NCI-H146 treated with DMSO at 0.1 percent for 48 hours (cell line): Measurements from ENCODE around the gene CYP4B1.
"Not testable (repeated sequence)": the region's sequence is repeated elsewhere in the genome, so short reads cannot be mapped to it uniquely, and the experiment has no call there.

Experiments used
- DNase-seq: peaks from one replicate; lab custom pipeline; 2025; ENCODE audit not compliant: unreplicated experiment; lab: John Stamatoyannopoulos, UW

CYP4B1 gene

DNA sequence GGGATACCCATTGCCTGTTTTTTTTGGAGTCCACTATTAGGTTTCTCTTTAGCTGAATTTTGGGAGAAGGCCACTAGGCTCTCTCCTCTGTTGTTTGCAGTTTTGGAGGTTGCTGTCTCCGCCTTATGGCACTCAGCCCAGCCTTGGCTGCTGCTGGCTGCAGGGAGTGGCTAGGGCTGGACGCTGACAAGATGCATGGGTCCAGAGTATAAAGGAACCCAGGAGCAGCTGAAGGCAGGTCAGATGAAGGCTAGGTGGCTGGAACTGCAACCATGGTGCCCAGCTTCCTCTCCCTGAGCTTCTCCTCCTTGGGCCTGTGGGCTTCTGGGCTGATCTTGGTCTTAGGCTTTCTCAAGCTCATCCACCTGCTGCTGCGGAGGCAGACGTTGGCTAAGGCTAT lies at the start of gene CYP4B1:
Gene CYP4B1 (plus strand): TSS at position 237 of the 400 bp plus-strand sequence. CDS start 36 bp downstream, at position 273.
- no peak for DNase-seq

DNA sequence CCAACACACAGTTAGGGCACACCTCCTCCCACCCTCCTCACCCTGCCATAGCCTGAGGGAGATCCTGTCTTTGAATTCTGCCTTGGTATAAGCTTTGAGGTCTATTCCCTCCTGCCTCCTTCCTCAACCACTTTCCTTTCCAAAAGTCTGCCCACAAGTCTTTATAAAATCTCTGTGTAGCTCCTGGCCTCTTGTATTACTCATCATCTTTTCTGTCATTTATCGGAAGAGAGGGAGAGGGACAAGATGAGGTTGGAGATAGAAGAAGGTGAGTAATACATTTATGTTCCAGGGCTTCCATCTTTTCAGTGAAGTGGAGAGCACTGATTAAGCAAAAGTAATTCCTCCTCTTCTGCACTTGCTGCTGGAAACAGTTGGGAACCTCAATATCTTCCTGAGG lies 49.4 kb upstream of the CYP4B1 start:
- DNase-seq = no peak

DNA sequence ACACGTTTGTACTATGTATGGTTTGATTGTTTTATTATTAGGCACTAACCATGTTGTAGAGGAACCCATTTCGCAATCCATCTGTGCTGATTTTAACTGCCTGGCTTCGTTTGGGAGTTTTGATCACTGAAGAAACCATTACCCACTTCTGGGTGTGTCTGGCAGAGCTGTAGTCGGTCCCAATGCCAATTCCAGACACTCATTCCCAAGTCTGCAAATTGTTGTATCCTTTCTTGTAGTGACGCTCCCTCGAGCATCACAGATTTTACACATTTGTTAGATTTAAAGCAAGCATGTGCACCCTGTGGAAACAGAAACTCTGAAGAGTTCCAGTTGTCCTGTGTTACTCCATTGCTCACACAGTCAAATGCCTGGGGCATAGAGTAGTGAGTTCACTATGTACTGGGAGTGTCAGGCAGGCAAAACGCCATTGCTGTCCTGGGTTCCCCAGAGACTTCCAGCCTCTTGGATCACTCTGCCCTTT lies 48.9 kb upstream of the CYP4B1 start:
- DNase-seq = no peak

DNA sequence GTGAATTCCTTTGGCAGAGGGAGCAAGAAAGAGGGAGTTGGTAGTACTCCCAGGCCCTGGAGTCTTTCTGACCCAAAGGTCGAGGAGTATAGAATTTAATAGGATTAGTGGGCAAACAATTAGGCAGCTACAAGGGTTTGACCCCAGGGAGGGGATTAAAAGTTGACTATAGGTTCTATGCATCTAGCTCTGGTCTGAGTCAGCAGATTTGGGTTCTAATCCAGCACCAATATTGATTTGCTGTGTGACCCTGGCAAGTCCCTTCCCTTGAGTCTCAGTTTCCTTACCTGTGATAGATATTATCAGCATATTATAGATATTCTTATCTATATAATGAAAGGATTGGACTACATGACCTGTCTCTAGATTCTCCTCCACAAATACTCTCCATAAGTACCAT lies 44.9 kb upstream of the CYP4B1 start:
- DNase-seq = no peak

DNA sequence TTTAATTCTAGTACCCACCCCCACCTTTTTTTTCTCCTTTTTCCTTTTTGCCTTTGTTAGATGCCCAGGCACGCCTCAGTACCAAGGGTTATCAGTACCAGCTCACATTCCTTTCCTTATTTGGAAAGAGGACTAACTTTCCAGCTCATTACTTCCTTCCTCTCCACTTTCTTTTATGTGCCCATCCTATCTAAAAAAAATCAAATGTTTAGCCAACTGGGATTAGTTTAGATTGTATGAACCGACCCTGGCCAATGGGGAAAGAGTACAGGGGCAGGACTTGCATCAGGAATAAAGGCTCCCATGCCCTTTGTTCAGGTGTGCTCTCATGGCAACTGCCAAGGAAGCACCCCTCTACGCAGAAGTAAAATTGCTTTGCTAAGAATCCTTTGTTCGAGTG lies 44.1 kb upstream of the CYP4B1 start:
- not testable (repeated sequence) for DNase-seq

DNA sequence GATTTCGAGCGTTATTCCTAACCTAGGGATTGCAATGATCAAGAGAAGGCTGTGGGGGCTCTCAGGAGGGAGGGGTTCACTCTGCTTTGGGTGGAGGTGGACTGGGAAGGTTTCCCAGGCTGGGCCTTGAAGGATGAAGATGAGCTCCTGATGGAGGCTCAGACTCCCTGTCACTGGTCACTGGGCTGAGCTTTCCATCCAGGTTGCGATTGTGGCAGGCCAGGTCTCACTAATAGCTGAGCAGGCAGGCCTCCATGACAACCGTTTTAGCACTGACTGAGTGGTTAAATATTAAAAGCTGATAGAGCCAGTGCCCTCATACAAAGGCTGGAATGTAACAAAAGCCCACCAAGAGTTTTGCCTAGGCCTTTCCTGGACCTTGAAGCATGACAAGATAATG lies 43.7 kb upstream of the CYP4B1 start:
- no peak for DNase-seq

DNA sequence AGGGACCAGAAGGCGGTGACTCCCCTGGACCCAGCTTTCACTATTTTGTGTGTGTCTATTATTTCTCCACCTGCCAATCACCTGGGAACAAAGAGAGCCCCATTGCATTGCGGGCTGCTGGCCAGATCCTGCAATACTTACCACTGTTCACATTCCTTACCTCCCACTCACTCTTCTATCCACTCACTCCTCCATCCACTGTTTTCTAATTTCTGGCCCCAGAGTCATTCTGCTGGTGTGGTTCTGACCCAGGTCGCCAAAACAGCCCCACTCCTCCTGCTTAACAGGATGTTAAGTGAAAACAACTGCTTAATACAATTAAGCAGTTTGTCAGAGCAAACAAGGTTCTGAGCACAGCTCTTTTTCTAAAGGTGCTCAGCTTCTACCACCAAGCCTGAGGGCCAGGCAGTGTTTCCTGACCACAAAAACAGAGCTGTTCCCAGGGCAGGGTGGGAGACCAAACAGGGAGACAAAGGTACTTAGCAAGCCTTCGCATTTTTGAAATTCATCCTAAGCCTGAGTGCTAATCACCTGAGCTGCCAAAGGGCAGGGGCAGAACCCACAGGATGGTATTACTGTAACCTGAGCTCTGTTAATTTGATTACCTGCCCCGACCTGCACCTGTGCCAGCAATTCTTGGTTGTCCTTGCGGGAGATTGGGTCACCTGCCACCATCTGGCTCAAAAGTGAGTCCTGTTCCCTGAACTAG lies 41.4 kb upstream of the CYP4B1 start:
- peak; percentile 16 for DNase-seq

DNA sequence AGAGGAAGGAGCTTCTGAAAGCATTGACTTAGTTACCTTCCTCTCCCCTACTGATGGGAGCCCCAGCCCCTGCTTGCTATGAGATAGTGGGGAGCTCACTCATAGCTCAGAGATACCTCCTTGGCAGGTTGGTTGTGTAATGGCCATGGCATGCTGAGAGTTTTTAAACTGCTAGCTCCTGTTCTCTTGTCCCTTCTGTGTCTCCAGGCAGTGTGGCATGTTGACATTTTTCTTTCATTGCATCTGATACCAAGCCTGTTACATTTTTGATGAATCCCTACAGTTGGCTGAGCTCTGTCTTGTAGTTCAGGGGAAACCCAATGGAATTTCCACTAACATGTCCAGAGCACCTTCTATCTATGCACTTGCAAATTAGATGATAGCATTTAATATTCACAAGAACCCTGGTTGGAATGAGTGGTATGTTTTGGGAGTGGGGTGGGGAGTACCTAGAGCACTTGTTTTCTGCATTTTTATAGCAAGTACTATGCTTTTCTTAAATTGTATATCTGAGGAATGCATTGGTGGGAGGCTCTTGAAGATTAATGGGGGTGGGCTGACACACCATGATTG lies 40.8 kb upstream of the CYP4B1 start:
- DNase-seq = no peak

DNA sequence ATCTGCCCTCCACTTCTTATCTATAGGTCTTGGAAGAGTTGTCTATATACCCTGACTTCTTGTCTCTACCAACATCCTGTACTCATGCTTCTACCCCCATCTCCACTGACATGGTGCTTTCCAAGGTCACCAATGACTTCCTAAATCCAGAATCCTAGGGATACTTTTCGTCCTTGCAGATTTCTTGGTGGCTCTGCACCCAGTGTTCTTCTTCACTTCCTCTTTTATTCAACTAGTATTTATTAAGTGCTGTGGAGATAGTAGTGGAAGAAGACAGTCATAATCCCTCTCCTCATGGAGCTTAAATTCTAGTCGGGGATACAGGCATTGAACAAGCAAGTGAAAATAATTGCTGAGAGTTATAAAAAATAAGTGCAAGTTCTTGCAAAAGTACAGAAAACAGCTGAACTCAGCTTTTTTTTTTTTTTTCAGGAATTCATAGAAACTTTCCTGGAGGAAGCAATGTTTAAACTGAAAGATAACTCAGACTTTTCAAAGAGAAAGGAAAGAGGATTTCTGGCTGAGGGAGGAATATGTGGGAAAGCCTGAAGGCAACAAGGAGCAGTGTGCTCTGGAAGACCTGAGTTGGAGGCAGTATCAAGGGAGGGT lies 38.2 kb upstream of the CYP4B1 start:
- DNase-seq = no peak

DNA sequence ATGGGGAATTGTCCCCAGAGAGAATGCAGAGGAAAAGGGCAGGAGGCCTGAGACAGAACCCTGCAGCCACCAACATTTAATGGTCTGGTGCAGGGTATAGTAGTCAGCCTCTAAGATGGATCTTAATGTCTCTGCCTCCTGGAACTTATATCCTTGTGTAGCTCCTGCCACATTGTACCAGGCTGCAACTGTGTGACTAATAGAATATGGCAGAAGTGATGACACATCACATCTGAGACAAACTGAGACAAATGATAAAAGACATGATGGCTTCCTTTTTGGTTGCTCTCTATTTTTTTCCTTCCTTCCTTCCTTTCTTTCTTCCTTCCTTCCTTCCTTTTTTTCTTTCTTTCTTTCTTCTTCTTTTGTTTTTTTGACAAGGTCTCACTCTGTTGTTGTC lies 37.1 kb upstream of the CYP4B1 start:
- DNase-seq = no peak

DNA sequence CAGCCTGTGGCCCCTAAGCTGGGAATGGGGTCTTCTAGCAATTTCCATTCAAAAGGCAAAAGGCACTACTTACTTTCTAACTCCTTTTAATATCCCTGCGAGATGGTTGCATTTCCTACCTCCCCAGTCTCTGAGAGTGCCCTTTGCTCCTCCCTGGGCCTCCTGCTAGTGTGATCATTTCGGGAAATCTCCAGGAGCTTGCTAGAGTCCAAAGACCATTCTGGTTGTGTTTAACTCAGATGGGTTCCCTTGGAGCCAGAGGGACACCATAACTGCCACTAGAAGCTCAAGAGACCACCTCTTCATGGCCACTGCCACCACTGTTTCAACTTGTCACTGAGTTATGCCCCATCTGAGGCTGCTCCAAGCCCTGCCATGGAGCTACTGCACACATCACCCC lies 34.4 kb upstream of the CYP4B1 start:
- DNase-seq = no peak

DNA sequence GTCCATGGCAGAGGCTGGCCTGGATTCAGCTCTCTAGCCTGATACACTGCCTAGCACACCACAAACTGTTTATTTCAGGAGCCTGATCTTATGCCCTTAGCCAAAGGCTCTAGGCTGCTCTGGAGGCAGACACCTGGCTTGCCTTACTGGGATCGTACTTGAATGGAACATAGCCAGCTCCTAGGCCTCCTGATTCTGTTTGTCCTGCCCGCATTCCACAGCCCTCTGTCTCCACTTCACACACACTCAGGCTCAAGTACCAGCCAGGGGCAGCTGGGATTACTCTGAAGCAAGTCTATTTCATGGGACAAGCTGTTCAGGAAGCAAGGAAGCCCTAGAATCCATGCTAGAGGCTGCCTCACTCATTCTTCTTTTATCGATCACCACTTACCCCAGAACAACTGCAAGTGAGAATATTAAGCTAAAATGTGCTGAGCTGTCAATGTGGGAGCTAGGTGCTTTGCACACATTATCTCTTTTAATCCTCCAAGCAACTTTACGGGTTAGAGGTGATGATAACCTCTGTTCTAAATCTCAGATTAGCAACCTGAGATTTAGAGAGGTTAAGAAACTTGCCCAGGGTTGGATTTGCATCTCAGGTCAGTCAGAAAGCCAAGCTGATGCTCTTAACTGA lies 31.1 kb upstream of the CYP4B1 start:
- DNase-seq = no peak

DNA sequence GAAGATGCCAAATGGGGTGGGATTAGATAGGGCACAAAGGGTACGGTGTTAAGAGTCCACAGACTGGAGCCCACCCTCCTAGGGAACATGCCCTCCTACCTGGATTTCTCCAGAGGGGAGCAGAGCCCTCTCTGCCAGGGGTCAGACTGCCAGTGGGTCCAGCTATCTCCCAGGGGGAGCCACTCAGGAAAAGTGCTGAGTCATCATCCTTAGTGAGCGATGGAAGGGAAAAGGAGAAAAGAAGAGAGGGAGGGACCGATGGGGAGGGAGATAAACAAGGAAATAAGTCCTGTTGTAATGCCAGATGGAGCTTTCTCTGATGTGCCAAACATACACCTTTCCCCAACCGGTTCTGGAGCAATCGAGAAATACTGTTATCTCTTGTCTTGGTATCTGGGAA lies 30.4 kb upstream of the CYP4B1 start:
- no peak for DNase-seq

DNA sequence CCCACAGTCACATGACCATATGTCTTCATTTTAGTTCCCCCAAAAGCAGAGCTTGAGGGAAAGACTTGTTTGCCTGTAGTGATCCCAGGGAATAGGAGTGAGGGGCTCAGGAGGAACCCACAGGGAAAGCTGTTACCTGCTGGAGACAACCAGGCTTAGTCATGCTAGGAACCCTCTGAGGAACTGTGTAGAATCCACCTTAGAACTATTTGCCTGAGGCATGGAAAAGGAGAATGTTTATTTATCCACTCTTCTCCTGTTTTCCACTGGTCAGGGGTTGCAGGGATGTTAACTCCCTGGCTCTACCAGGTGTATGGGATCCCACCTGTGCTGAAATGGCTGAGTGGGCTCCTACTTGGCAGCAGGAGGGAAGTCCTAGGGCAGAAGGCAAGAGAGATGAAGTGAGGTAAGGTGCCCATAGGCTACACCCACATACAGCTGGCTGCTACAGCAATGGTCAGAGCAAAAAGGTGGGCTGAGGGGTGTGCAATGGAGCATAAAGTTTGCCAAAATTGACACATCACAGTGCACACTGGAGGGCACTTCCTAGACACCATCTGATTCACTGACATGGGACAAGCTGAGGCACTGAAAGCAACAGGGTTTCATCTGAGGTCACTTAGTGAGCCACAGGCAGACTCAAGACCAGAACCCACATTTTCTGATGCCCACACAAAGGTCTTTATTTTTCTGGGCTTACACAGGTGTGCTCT lies 29.7 kb upstream of the CYP4B1 start:
- no peak for DNase-seq

DNA sequence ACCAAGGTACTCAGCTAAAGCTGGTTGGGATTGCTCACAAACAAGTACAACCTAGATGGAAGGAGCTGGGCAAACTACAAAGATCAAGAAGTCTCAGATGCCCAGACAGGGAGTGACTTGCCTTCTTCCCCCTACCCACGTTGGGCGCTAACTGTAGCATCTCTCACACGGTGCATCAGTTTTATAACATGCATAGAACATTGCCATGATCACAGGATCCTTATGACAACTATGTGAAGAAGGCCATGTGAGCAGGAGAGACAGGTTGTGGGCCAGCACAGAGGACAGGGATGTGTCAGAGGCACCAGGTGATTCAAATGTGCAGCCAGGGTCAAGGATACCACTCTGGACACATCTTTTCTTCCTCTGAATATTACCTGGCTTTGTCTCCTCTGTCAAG lies 28.3 kb upstream of the CYP4B1 start:
- no peak for DNase-seq

DNA sequence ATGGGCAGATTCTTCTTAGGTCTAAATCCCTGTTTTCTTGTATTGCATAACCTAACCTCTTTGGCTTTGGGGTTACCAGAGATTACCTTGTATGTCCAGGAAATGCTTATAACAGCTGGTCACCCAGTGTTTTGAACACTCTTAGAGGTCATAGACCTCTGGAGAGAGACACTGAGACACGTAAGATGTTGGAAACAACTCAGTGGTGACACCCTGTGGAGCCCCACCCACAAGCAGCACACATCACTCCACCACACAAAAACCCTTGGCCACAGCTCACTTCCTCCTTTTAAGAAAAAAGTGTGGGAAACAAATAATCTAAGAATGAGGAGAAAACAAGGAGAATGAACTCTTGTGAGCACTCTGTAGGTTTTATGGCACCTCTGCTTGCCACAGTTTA lies 26.3 kb upstream of the CYP4B1 start:
- DNase-seq = no peak

DNA sequence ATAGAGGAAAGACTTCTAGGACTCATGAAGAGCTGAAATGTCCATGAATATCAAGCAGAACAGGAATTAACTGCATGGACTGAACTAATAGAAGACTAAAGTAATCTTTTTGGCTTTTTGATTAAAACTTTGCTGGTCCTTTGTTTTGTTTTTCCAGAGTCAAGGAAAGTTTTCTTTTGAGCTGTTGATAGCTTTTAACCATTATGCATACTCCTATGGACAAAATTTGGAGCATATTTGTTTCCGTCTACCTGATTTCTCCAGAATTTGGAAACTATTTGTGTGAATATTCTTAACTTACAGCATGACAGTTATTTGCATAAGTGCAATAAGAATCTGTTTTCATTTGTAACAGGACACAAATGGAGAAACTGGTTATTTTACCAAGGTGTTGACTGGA lies 24.5 kb upstream of the CYP4B1 start:
- no peak for DNase-seq

DNA sequence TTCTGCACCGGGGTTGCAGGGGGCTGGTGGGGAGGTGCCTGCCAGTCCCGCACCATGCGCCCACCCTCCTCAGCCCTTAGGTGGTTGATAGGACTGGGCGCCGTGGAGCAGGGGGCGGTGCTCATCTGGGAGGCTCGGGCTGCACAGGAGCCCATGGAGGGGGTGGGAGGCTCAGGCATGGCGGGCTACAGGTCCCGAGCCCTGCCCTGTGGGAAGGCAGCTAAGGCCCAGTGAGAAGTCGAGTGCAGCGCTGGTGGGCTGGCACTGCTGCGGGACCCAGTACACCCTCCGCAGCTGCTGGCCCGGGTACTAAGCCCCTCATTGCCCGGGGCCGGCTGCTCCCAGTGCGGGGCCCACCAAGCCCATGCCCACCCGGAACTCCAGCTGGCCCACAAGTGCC lies 20.4 kb upstream of the CYP4B1 start:
- not testable (repeated sequence) for DNase-seq

DNA sequence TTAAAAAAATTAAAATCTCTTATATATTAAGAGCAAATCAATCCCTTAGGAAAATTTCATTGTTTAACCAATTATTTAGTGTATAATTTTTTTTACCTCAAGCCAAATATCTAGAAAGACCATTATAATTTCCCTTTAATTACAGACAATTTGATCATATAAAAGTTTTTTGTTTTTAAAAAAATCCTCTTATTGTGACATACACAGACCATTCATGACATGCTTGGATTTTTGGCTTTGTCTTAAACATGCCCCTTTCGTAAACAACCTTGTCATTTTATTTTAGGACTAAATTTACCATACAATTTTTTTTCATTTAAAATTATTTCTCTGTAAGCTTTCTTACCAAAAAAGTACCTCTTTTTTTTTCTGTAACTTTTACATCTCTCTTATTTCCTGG lies 14.2 kb upstream of the CYP4B1 start:
- no peak for DNase-seq

DNA sequence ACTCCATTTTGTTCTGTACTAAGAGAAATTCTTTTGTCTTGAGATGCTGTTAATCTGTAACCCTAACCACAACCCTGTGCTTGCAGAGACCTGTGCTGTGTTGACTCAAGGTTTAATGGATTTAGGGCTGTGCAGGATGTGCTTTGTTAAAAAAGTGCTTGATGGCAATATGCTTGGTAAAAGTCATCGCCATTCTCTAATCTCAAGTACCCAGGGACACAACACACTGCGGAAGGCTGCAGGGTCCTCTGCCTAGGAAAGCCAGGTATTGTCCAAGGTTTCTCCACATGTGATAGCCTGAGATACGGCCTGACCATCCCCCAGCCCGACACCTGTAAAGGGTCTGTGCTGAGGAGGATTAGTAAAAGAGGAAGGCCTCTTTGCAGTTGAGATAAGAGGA lies 10.2 kb upstream of the CYP4B1 start:
- not testable (repeated sequence) for DNase-seq

DNA sequence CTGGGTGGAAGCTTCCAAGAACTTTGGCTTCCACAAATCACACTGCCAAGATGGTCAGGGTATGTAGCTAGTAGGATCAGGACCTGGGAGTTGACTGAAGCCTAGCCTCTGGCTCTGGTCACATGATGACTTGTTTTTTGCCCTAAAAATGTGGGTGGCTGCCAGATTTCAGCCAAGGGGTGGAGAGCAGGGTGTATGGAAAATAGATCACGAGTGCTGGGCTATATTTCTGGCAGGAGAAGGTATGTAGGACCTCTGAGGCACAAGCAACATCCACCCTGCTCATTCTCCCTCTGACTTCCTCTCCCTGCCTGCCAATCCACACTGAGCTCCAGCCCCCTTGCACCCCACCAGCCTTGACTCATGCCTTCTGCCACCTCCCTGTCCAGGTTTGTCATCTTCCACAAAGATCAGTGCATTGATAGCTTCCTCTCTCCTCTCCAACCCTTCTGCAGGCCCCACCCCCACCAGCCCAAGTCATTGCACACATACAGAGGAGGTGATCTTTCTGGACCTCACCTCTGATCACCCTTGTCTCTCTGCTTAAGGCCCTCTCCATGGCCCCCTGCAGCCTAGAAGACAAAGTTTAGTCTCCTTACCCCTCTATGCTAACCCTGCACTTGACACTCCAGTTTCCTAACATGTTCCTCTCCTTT lies 8.3 kb upstream of the CYP4B1 start:
- DNase-seq = no peak
